PC-9 (cell line): ENCODE measurements around the gene CLEC11A. TPM values are rescaled to one million over a fixed set of nuclear protein-coding genes. Genes with fewer than 3 reads are reported as not detected.

ENCODE experiments used
- Bru-seq: library from RNA; stranded (reverse); fragments of 400-500 nt; gene quantifications from one replicate; lab custom pipeline; 2021; lab: Mats Ljungman, UMichigan
- BruChase-seq, 2 experiments: library from RNA; stranded (reverse); fragments of 400-500 nt; gene quantifications; one replicate each; lab custom pipeline; 2021; lab: Mats Ljungman, UMichigan
- BruUV-seq: library from RNA; stranded (reverse); fragments of 400-500 nt; replicated peaks from 2 replicates; lab custom pipeline; 2021; lab: Mats Ljungman, UMichigan
- CTCF ChIA-PET: fragments of 300-600 bp; sonication (Branson Sonifier 250); formaldehyde crosslinking; loops from one replicate; lab custom pipeline; 2022; ENCODE audit warnings: antibody characterized with exemption; lab: Charles Lee
- POLR2A ChIA-PET: fragments of 300-600 bp; sonication (Branson Sonifier 250); formaldehyde crosslinking; loops from one replicate; lab custom pipeline; 2022; ENCODE audit warnings: antibody characterized with exemption; ENCODE audit not compliant: unreplicated experiment; lab: Charles Lee
- DNase-seq, 2 experiments: peaks; one replicate each; pipeline versions ENCODE4 v3.0.0 to v3.0.0-alpha.2; 2015 to 2022; ENCODE audit warnings: mixed read lengths in 1 of 2
- H2AFZ ChIP-seq: fragments of 200-600 bp; sonication (generic); 2 replicates; pipeline ENCODE4 v1.8.1; 2017; ENCODE audit warnings: antibody characterized with exemption
- H3F3A ChIP-seq: fragments of 200-600 bp; sonication (generic); 2 replicates; pipeline ENCODE4 v1.8.1; 2017; ENCODE audit warnings: antibody characterized with exemption, mild to moderate bottlenecking, low read depth; ENCODE audit not compliant: insufficient read depth
- H3K27ac ChIP-seq: fragments of 200-600 bp; sonication (generic); 2 replicates; pipeline ENCODE4 v1.6.1; 2016; ENCODE audit warnings: mixed run types
- H3K27me3 ChIP-seq: fragments of 200-600 bp; sonication (generic); 2 replicates; pipeline ENCODE4 v1.6.1; 2016; ENCODE audit warnings: low read depth, mixed run types; ENCODE audit not compliant: insufficient read depth
- H3K36me3 ChIP-seq: fragments of 200-600 bp; sonication (generic); 2 replicates; pipeline ENCODE4 v1.6.1; 2016; ENCODE audit warnings: low read depth, mixed run types
- H3K4me1 ChIP-seq: fragments of 200-600 bp; sonication (generic); replicated peaks from 2 replicates; pipeline ENCODE4 v1.6.1; 2016; ENCODE audit warnings: mixed run types; ENCODE audit not compliant: insufficient read depth
- H3K4me2 ChIP-seq: fragments of 200-600 bp; sonication (generic); 2 replicates; pipeline ENCODE4 v1.6.1; 2017; ENCODE audit warnings: mixed run types
- H3K4me3 ChIP-seq: fragments of 200-600 bp; sonication (generic); 2 replicates; pipeline ENCODE4 v1.6.1; 2016; ENCODE audit warnings: mixed run types
- H3K79me2 ChIP-seq: fragments of 200-600 bp; sonication (generic); 2 replicates; pipeline ENCODE4 v1.6.1; 2017; ENCODE audit warnings: low read depth, mixed run types
- H3K9me2 ChIP-seq: fragments of 200-600 bp; sonication (generic); 2 replicates; pipeline ENCODE4 v1.8.1; 2017; ENCODE audit warnings: mild to moderate bottlenecking; ENCODE audit not compliant: insufficient read depth
- H3K9me3 ChIP-seq: fragments of 200-600 bp; sonication (generic); 2 replicates; pipeline ENCODE4 v1.8.1; 2016; ENCODE audit warnings: low read depth; ENCODE audit not compliant: insufficient read depth
- H4K20me1 ChIP-seq: fragments of 200-600 bp; sonication (generic); 2 replicates; pipeline ENCODE4 v1.8.1; 2017; ENCODE audit not compliant: insufficient read depth
- CTCF ChIP-seq: fragments of 200-600 bp; sonication (generic); conservative IDR thresholded peaks from 2 replicates; pipeline ENCODE4 v1.6.1; 2017; ENCODE audit warnings: mixed run types, antibody characterized with exemption, mild to moderate bottlenecking, moderate library complexity
- EZH2 ChIP-seq: fragments of 200-600 bp; sonication (generic); IDR thresholded peaks from 2 replicates; pipeline ENCODE4 v1.8.0; 2017; ENCODE audit warnings: antibody characterized with exemption, low read depth
- intact Hi-C: fragments of 100-400 bp; cut with micrococcal nuclease; formaldehyde crosslinking; loops from one replicate; pipeline ENCODE4 v1.10.0; 2022; ENCODE audit not compliant: unreplicated experiment
- long read RNA-seq: library from polyadenylated mRNA; stranded (forward); transcript quantifications from one replicate; pipeline ENCODE4 v2.0.0, GENCODE V29; 2022
- total RNA-seq: library from RNA; stranded (reverse); gene quantifications from 2 replicates; pipeline ENCODE4 v1.2.3, GENCODE V29; 2021

CLEC11A gene
- not detected in 2 replicates for total RNA-seq
- Bru-seq, nascent RNA: not detected
- not detected for BruChase-seq, experiment 1, labeled RNA remaining after a 2-hour chase
- BruChase-seq, experiment 2, labeled RNA remaining after a 6-hour chase: not detected
- long read RNA-seq: 0 reads

- Histone ChIP-seq H3K9me2 (no peaks in the 10 kb centered on the region), H3K27ac (no peak within 1 kb of the TSS), H3K27me3 (peaks cover 52% of the 10 kb centered on the region), H2AFZ (no peak within 1 kb of the TSS), H4K20me1 (no peaks in the 10 kb centered on the region; the same call in 1 of the 2 replicates), H3K4me2 (no peak within 1 kb of the TSS), H3K4me1 (no peaks in the 10 kb centered on the region), H3K4me3 (no peak within 1 kb of the TSS), H3K36me3 (no peaks in the 10 kb centered on the region), H3K79me2 (no peaks in the 10 kb centered on the region), H3K9me3 (no peaks in the 10 kb centered on the region; the same call in 1 of the 2 replicates), H3F3A (no peaks in the 10 kb centered on the region)
- TF ChIP-seq EZH2: no peak
- no peak for TF ChIP-seq CTCF
- no peak for DNase-seq
- ChIA-PET CTCF (interaction anchor here (0.6 kb wide), 1 partner anchor 292 kb away, joined by 4 read pairs; no protein-coding TSS in a partner anchor), POLR2A (no interaction called here)
- intact Hi-C loops: no loop called here
- no TSS peak for BruUV-seq
Observed at GRCh38 chr19:50723069-50723468, at the start of gene CLEC11A. Gene CLEC11A, plus strand, starts transcription at chr19:50723364. Its CDS starts 162 bp downstream, at chr19:50723526.

- CTCF ChIA-PET: no interaction called here
- Histone ChIP-seq H3K4me3 (no peak overlapping the region), H2AFZ (no peak overlapping the region), H3K4me1 (no peaks in the 10 kb centered on the region), H3F3A (no peaks in the 10 kb centered on the region), H4K20me1 (no peaks in the 10 kb centered on the region), H3K9me3 (no peaks in the 10 kb centered on the region), H3K27me3 (peaks cover 74% of the 10 kb centered on the region), H3K36me3 (no peaks in the 10 kb centered on the region), H3K27ac (no peak overlapping the region), H3K4me2 (no peak overlapping the region), H3K9me2 (no peaks in the 10 kb centered on the region), H3K79me2 (no peaks in the 10 kb centered on the region)
- no TSS peak for BruUV-seq
- TF ChIP-seq CTCF: no peak
- no peak for TF ChIP-seq EZH2
- POLR2A ChIA-PET: no interaction called here
- intact Hi-C loops: no loop called here
- no peak for DNase-seq
Observed at GRCh38 chr19:50676625-50677197, 46.5 kb upstream of the CLEC11A start.

GRCh38 chr19:50677636-50678035 is 45.5 kb upstream of the CLEC11A start:
- no peaks in the 10 kb centered on the region for H3K9me3 ChIP-seq
- H3K27me3 ChIP-seq: peaks cover 74% of the 10 kb centered on the region
- no peak for DNase-seq
- no peak overlapping the region for H3K4me3 ChIP-seq
- H3K36me3 ChIP-seq: no peaks in the 10 kb centered on the region
- no TSS peak for BruUV-seq
- H3K27ac ChIP-seq: no peak overlapping the region
- intact Hi-C loops: no loop called here
- no peaks in the 10 kb centered on the region for H4K20me1 ChIP-seq
- POLR2A ChIA-PET: no interaction called here
- H2AFZ ChIP-seq: no peak overlapping the region
- H3F3A ChIP-seq: no peaks in the 10 kb centered on the region
- no peaks in the 10 kb centered on the region for H3K9me2 ChIP-seq
- CTCF ChIA-PET: no interaction called here
- H3K79me2 ChIP-seq: no peaks in the 10 kb centered on the region
- no peak overlapping the region for H3K4me2 ChIP-seq
- H3K4me1 ChIP-seq: no peaks in the 10 kb centered on the region
- no peak for TF ChIP-seq EZH2
- TF ChIP-seq CTCF: no peak
